Heart left ventricle (tissue), 16 donors: ENCODE measurements around the gene SETD3. TPM values are rescaled to one million over a fixed set of nuclear protein-coding genes. Genes with fewer than 3 reads are reported as not detected.
"Not testable (repeated sequence)": the region's sequence is repeated elsewhere in the genome, so short reads cannot be mapped to it uniquely, and the experiment has no call there.

Experiments used
- ATAC-seq, 4 donors: fragments of 200-7000 bp; cut with Tn5 transposase; one replicate each; pipeline ENCODE4 v1.9.1; 2020 to 2022; ENCODE audit warnings: moderate library complexity in 4 of 4, mild to moderate bottlenecking in 3 of 4, moderate number of reproducible peaks in 1 of 4
- DNase-seq, 5 donors: peaks; one replicate each; pipeline ENCODE4 v3.0.0-alpha.2; 2020
- H3K27ac ChIP-seq, 12 donors: fragments of 200-600 bp; sonication (generic) in 4 of 12; one replicate each; pipeline versions ENCODE4 v1.5.0 to v1.8.0; 2016 to 2022; ENCODE audit warnings: mild to moderate bottlenecking in 2 of 12
- H3K27me3 ChIP-seq, 9 donors: fragments of 200-600 bp; sonication (generic) in 2 of 9; one replicate each; pipeline versions ENCODE4 v1.5.1 to v1.8.0; 2016 to 2022; ENCODE audit warnings: mild to moderate bottlenecking in 3 of 9
- H3K36me3 ChIP-seq, 9 donors: fragments of 200-600 bp; sonication (generic) in 2 of 9; one replicate each; pipeline versions ENCODE4 v1.5.0 to v1.8.0; 2018 to 2022; ENCODE audit warnings: mild to moderate bottlenecking in 2 of 9
- H3K4me1 ChIP-seq, 12 donors: fragments of 200-600 bp; sonication (generic) in 4 of 12; one replicate each; pipeline versions ENCODE4 v1.5.0 to v1.8.0; 2016 to 2022; ENCODE audit warnings: mild to moderate bottlenecking in 3 of 12
- H3K4me3 ChIP-seq, 12 donors: fragments of 200-600 bp; sonication (generic) in 4 of 12; one replicate each; pipeline versions ENCODE4 v1.5.0 to v1.8.0; 2017 to 2022; ENCODE audit warnings: mild to moderate bottlenecking in 9 of 12, moderate library complexity in 4 of 12
- H3K9me3 ChIP-seq, 12 donors: fragments of 200-600 bp; sonication (generic) in 4 of 12; one replicate each; pipeline versions ENCODE4 v1.5.0 to v1.8.0; 2016 to 2022; ENCODE audit warnings: mild to moderate bottlenecking in 1 of 12
- CTCF ChIP-seq, 12 donors: fragments of 200-600 bp; sonication (generic) in 4 of 12; IDR thresholded peaks; one replicate each; pipeline versions ENCODE4 v1.5.0 to v1.8.0; 2018 to 2022; ENCODE audit warnings: antibody characterized with exemption in 12 of 12, mild to moderate bottlenecking in 5 of 12
- POLR2A ChIP-seq, 2 donors: fragments of 450-650 bp; IDR thresholded peaks; one replicate each; pipeline ENCODE4 v1.6.1; 2017; ENCODE audit warnings: antibody characterized with exemption in 2 of 2, mild to moderate bottlenecking in 2 of 2, moderate library complexity in 2 of 2
- WGBS, 4 donors: extraction: QIAGEN DNeasy Blood & Tissue Kit in 2 of 4; methylation state at CpG; one replicate each; pipeline versions ENCODE4 v1.1.5 to v1.1.7; 2013 to 2018; 5-methylcytosine and 5-hydroxymethylcytosine counted together
- intact Hi-C, 10 donors: fragments of 100-400 bp; cut with DNase I; formaldehyde crosslinking; loops; one replicate each; pipeline versions ENCODE4 v1.11.1 to v1.14.2; 2022
- polyA plus RNA-seq, 2 donors: library from polyadenylated mRNA; stranded (reverse); fragments of 200-250 nt; gene quantifications; one replicate each; pipeline ENCODE4 v1.2.3, GENCODE V29; 2013
- total RNA-seq, 9 donors: library from RNA; depleted of rRNA in 2 of 9; stranded (reverse); fragments of >200 nt in 2 of 9; fragmentation: NEBNext Ultra II Directional in 3 of 9; extraction: Animal tissue kit (Norgen Biotek cat#: 25700) in 3 of 9; gene quantifications; one replicate each; pipeline versions ENCODE4 v1.1.0 to v1.2.4, GENCODE V29; 2016 to 2023
- donor health status: ischemic (EF 13 %, LVEDD 7.1; RV severe dilation, severe dysfunction).
- donor health status: healthy with polysubstance abuse.
- donor health status: DM: no; HTN: yes; CAD: no.
- donor health status: DM: no; HTN: no; CAD: no.
- donor health status: ischemic (EF 25% LVEDD 6.9; RV normal size, moderate dysfunction).
- donor health status: ischemic (EF 25% LVEDD 5.7; RV mildly dilated, moderate dysfunction).
- donor health status: healthy.
- donor health status: DM: yes; HTN: yes; CAD: no.
- donor health status: ischemic (EF 35%, LVEDD 5.7; RV mildly dilated, moderate dysfunction).
- donor health status: nonischemic (EF 11% LVEDD 7.7; RV severe dilation, severe dysfunction).
- donor health status: DM: yes; HTN: yes; CAD: no.
- donor health status: PGD.
- donor health status: ischemic (EF 29% LVEDD 5.4; RV normal size, mild dysfunction).
- donor health status: nonischemic (EF 23%, LVEDD 6.1; RV moderate dilation, normal function).

SETD3 gene
- total and polyA plus RNA-seq, 11 donors, result 49.7 to 130 (median 92.6) TPM

- DNase-seq, result no peak
- Histone ChIP-seq H3K27ac (no peak overlapping the region), H3K9me3 (no peaks in the 10 kb centered on the region), H3K27me3 (peaks cover 0 to 2% (median 0%) of the 10 kb centered on the region in 9 donors), H3K4me1 (no peaks in the 10 kb centered on the region), H3K36me3 (no peaks in the 10 kb centered on the region), H3K4me3 (no peak overlapping the region)
- intact Hi-C loops, result loop anchor here in 1 of 10 donors (10.0 kb wide), 1 partner anchor 1005 kb away; no protein-coding TSS in a partner anchor
- TF ChIP-seq CTCF (IDR thresholded peaks at IDR 0.05) (no peak), POLR2A (IDR thresholded peaks at IDR 0.05) (no peak)
- ATAC-seq, result no peak
- whole genome bisulfite sequencing, 4 donors, result 83 to 88% (median 83%) methylated on average over 12 to 13 of the region's 13 CpGs
Observed at GRCh38 chr14:99349721-99350495, 130.8 kb downstream of the SETD3 start.

GRCh38 chr14:99348816-99349614 is 131.6 kb downstream of the SETD3 start:
- H3K4me1 ChIP-seq, result no peaks in the 10 kb centered on the region
- intact Hi-C loops, result no loop called here
- TF ChIP-seq CTCF (IDR thresholded peaks at IDR 0.05), result no peak
- no peak for TF ChIP-seq POLR2A (IDR thresholded peaks at IDR 0.05)
- H3K27ac ChIP-seq, result no peak overlapping the region
- no peak overlapping the region for H3K4me3 ChIP-seq
- H3K9me3 ChIP-seq, result no peaks in the 10 kb centered on the region
- no peaks in the 10 kb centered on the region for H3K36me3 ChIP-seq
- ATAC-seq (no peak), DNase-seq (no peak)
- WGBS, 4 donors, result 82 to 88% (median 85%) methylated on average over 18 of the region's 18 CpGs
- H3K27me3 ChIP-seq, result peaks cover 0 to 2% (median 0%) of the 10 kb centered on the region in 9 donors

- H3K27ac ChIP-seq, H3K4me3 ChIP-seq, H3K4me1 ChIP-seq, H3K36me3 ChIP-seq, H3K9me3 ChIP-seq, DNase-seq, H3K27me3 ChIP-seq, ATAC-seq, intact Hi-C loops: not testable (repeated sequence)
- WGBS, 4 donors, result 93 to 95% (median 94%) methylated on average over 30 to 31 of the region's 31 CpGs
Observed at GRCh38 chr14:99348231-99348630, 132.4 kb downstream of the SETD3 start.

Other genes starting within 250 kb of the SETD3 start
- 1 to 10 TPM in 1 of 9 donors, under 1 TPM in 5, not detected in 3; 0.05 to 2.1 (median 0.21) TPM for gene BCL11B, start 208.7 kb downstream of the SETD3 start, total RNA-seq
- gene BCL11B, start 208.7 kb downstream of the SETD3 start, polyA plus RNA-seq, result under 1 TPM; 0.04 TPM
- gene CCNK, start 550 bp upstream of the SETD3 start, total RNA-seq, result 10 to 100 TPM; 11.8 to 35.3 (median 30.2) TPM
- gene CCNK, start 550 bp upstream of the SETD3 start, polyA plus RNA-seq, result 10 to 100 TPM in 1 of 2 donors, 1 to 10 TPM in 1; 9.1 to 20.6 TPM
- gene CCDC85C, start 123.3 kb upstream of the SETD3 start, total RNA-seq, result 10 to 100 TPM; 22.5 to 45.4 (median 29.2) TPM
- gene CCDC85C, start 123.3 kb upstream of the SETD3 start, polyA plus RNA-seq, result 10 to 100 TPM; 29.7 to 43.5 TPM
- gene HHIPL1, start 164.3 kb upstream of the SETD3 start, total RNA-seq, result 1 to 10 TPM in 8 of 9 donors, under 1 TPM in 1; 0.75 to 3.1 (median 1.5) TPM
- under 1 TPM; 0.34 to 0.86 TPM for gene HHIPL1, start 164.3 kb upstream of the SETD3 start, polyA plus RNA-seq
- 1 to 10 TPM; 2.3 to 8.0 (median 3.5) TPM for gene CYP46A1, start 203.4 kb upstream of the SETD3 start, total RNA-seq
- gene CYP46A1, start 203.4 kb upstream of the SETD3 start, polyA plus RNA-seq, result 1 to 10 TPM; 1.5 to 2.6 TPM